ENCODE data around the gene CRACR2A. TPM values are rescaled to one million over a fixed set of nuclear protein-coding genes. Genes with fewer than 3 reads are reported as not detected.

The CRACR2A gene
- total and polyA plus RNA-seq, 4 donors: 1.4 to 10.2 (median 5.5) TPM

GRCh38 chr12:3744229-3744901, 8.5 kb downstream of the CRACR2A start:
- H3K4me3 ChIP-seq: no peak overlapping the region
- no peak for ATAC-seq (ENCODE audit: insufficient read depth, low FRiP score)
- H3K27ac ChIP-seq (ENCODE audit: low read depth in 1 of 2, low read length in 1 of 2): no peak overlapping the region
- DNase-seq: no peak
- no peak overlapping the region for H3K9ac ChIP-seq (ENCODE audit: insufficient read depth in 1 of 2, low read length in 2 of 2)
- no peak for TF ChIP-seq CTCF (IDR thresholded peaks at IDR 0.05; ENCODE audit: control extremely low read depth, extremely low read depth)
- WGBS, 2 donors: 71 to 74% methylated on average over 6 of the region's 6 CpGs
- H3K9me3 ChIP-seq (ENCODE audit: control insufficient read depth in 4 of 4, insufficient read depth in 3 of 4, low read length in 3 of 4): peaks cover 0 to 2% (median 0%) of the 10 kb centered on the region in 4 donors
- no peaks in the 10 kb centered on the region for H3K36me3 ChIP-seq (ENCODE audit: control insufficient read depth in 4 of 4, insufficient read depth in 4 of 4, low read length in 4 of 4)
- H3K4me1 ChIP-seq (ENCODE audit: control insufficient read depth in 5 of 5, insufficient read depth in 5 of 5, low read length in 5 of 5): peaks cover 0 to 4% (median 0%) of the 10 kb centered on the region in 5 donors
- H3K27me3 ChIP-seq (ENCODE audit: control insufficient read depth in 3 of 3, insufficient read depth in 3 of 3, low read length in 2 of 3): no peaks in the 10 kb centered on the region

GRCh38 chr12:3743803-3744202, 9.1 kb downstream of the CRACR2A start:
- 77 to 91% methylated on average over 6 of the region's 6 CpGs for WGBS, 2 donors
- Histone ChIP-seq H3K27ac (ENCODE audit: low read depth in 1 of 2, low read length in 1 of 2) (no peak overlapping the region), H3K27me3 (ENCODE audit: control insufficient read depth in 3 of 3, insufficient read depth in 3 of 3, low read length in 2 of 3) (no peaks in the 10 kb centered on the region), H3K9ac (ENCODE audit: insufficient read depth in 1 of 2, low read length in 2 of 2) (no peak overlapping the region), H3K4me3 (no peak overlapping the region), H3K4me1 (ENCODE audit: control insufficient read depth in 5 of 5, insufficient read depth in 5 of 5, low read length in 5 of 5) (peaks cover 0 to 4% (median 0%) of the 10 kb centered on the region in 5 donors), H3K9me3 (ENCODE audit: control insufficient read depth in 4 of 4, insufficient read depth in 3 of 4, low read length in 3 of 4) (peaks cover 0 to 2% (median 0%) of the 10 kb centered on the region in 4 donors), H3K36me3 (ENCODE audit: control insufficient read depth in 4 of 4, insufficient read depth in 4 of 4, low read length in 4 of 4) (no peaks in the 10 kb centered on the region)
- DNase-seq (no peak), ATAC-seq (ENCODE audit: insufficient read depth, low FRiP score) (no peak)
- TF ChIP-seq CTCF (IDR thresholded peaks at IDR 0.05; ENCODE audit: control extremely low read depth, extremely low read depth): no peak

- no peaks in the 10 kb centered on the region for H3K36me3 ChIP-seq (ENCODE audit: control insufficient read depth in 4 of 4, insufficient read depth in 4 of 4, low read length in 4 of 4)
- H3K27ac ChIP-seq (ENCODE audit: low read depth in 1 of 2, low read length in 1 of 2): no peak overlapping the region
- TF ChIP-seq CTCF (IDR thresholded peaks at IDR 0.05; ENCODE audit: control extremely low read depth, extremely low read depth): no peak
- DNase-seq (no peak), ATAC-seq (ENCODE audit: insufficient read depth, low FRiP score) (no peak)
- no peak overlapping the region for H3K9ac ChIP-seq (ENCODE audit: insufficient read depth in 1 of 2, low read length in 2 of 2)
- H3K9me3 ChIP-seq (ENCODE audit: control insufficient read depth in 4 of 4, insufficient read depth in 3 of 4, low read length in 3 of 4): peaks cover 0 to 2% (median 0%) of the 10 kb centered on the region in 4 donors
- peaks cover 0 to 4% (median 0%) of the 10 kb centered on the region in 5 donors for H3K4me1 ChIP-seq (ENCODE audit: control insufficient read depth in 5 of 5, insufficient read depth in 5 of 5, low read length in 5 of 5)
- no peak overlapping the region for H3K4me3 ChIP-seq
- whole genome bisulfite sequencing, 2 donors: 87 to 90% methylated on average over 7 of the region's 7 CpGs
- H3K27me3 ChIP-seq (ENCODE audit: control insufficient read depth in 3 of 3, insufficient read depth in 3 of 3, low read length in 2 of 3): no peaks in the 10 kb centered on the region
These were observed 10.8 kb downstream of the CRACR2A start for GRCh38 chr12:3741882-3742672.
